Caki2 (cell line): ENCODE measurements around the gene PLSCR5. TPM values are rescaled to one million over a fixed set of nuclear protein-coding genes. Genes with fewer than 3 reads are reported as not detected.
A peak's percentile ranks its signal among the peaks of the same experiment; 100 is the strongest.

Experiments
- DNase-seq: peaks from one replicate; pipeline ENCODE4 v3.0.0-alpha.2; 2015; ENCODE audit warnings: low read depth
- in situ Hi-C: cut with HindIII; loops from 2 replicates; pipeline ENCODE4 v1.10.0; 2016; ENCODE audit warnings: low sequenced_read_pairs, low pct_unique_long_range_greater_than_20kb, mixed read lengths
- total RNA-seq: library from RNA; depleted of rRNA; stranded (reverse); fragments of >200 nt; shearing (Covaris generic); gene quantifications from 2 replicates; pipeline ENCODE4 v1.2.3, GENCODE V29; 2014; ENCODE audit warnings: low replicate concordance

Gene PLSCR5
- total RNA-seq, 1 experiment from 2014 or later: not detected

- in situ Hi-C loops: no loop called here
- DNase-seq: no peak
These were observed 11.4 kb downstream of the PLSCR5 start for GRCh38 chr3:146593776-146594175.

DNA sequence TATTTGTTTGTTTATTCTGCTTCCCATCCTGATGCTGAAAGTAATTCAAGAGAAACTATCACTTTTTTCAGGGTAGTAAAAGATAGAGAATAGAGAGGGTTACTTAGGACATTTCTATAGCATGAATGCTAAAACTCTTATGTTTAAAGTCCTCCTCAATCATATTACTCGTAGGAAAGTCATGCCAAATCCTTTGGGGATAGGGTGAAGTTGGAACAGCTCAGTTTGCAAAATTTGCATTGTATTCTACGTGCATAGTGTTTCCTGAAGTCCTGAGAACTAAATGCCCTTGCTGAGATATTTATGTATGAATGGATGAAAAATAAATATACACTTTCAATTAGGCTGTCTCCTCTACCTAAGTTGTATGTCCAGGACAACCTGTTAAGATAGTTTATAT is 14.6 kb downstream of the PLSCR5 start:
- no peak for DNase-seq
- in situ Hi-C loops: no loop called here

- in situ Hi-C loops: no loop called here
- DNase-seq: peak; percentile 16
These were observed 15.1 kb downstream of the PLSCR5 start for GRCh38 chr3:146589899-146590508.

- no peak for DNase-seq
- in situ Hi-C loops: no loop called here
These were observed 20.0 kb downstream of the PLSCR5 start for GRCh38 chr3:146585156-146585555.

GRCh38 chr3:146581951-146582467 is 23.1 kb downstream of the PLSCR5 start:
- DNase-seq: no peak
- in situ Hi-C loops: no loop called here

GRCh38 chr3:146581080-146581601 is 24.0 kb downstream of the PLSCR5 start:
- in situ Hi-C loops: no loop called here
- DNase-seq: no peak

DNA sequence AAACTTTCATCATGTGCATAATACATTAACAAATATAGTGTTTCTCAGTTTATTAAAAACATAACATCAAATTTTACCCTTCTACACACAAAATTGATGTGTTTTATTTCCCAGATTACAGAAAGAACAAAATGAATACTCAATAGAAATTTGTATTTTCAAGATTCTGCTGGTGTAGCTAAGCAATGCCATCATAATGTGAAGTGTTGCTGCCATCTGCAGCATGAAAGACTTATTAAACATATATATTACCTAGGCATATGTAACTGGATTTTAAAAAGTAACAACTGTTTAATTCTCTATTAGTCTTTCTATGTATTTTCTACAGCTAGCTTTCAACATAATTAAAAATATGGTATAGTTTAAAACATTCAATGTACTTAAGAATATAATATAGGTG is 27.5 kb downstream of the PLSCR5 start:
- in situ Hi-C loops: no loop called here
- DNase-seq: peak; percentile 9

GRCh38 chr3:146575636-146576035 is 29.5 kb downstream of the PLSCR5 start:
- in situ Hi-C loops: no loop called here
- no peak for DNase-seq

- in situ Hi-C loops: no loop called here
- DNase-seq: no peak
These were observed 31.0 kb downstream of the PLSCR5 start for GRCh38 chr3:146574173-146574572.

- in situ Hi-C loops: no loop called here
- no peak for DNase-seq
These were observed 35.8 kb downstream of the PLSCR5 start for GRCh38 chr3:146569314-146569713.

DNA sequence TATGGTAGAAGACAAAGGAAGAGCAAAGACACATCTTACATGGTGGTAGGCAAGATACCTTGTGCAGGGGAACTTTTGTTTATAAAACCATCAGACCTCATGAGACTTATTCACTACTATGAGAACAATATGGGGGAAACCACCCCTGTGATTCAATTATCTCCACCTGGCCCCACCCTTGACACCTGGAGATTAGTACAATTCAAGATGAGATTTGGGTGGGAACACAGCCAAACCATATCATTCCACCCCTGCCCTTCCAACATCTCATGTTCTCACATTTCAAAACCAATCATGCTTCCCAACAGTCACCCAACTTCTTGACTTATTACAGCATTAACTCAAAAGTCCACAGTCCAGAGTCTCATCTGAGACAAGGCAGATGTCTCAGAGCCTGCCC is 39.0 kb downstream of the PLSCR5 start:
- in situ Hi-C loops: no loop called here
- no peak for DNase-seq

GRCh38 chr3:146561879-146562278 is 43.3 kb downstream of the PLSCR5 start:
- in situ Hi-C loops: no loop called here
- DNase-seq: no peak

GRCh38 chr3:146561463-146561862 is 43.7 kb downstream of the PLSCR5 start:
- DNase-seq: no peak
- in situ Hi-C loops: no loop called here

- in situ Hi-C loops: no loop called here
- no peak for DNase-seq
These were observed 44.5 kb downstream of the PLSCR5 start for GRCh38 chr3:146560678-146561077.

DNA sequence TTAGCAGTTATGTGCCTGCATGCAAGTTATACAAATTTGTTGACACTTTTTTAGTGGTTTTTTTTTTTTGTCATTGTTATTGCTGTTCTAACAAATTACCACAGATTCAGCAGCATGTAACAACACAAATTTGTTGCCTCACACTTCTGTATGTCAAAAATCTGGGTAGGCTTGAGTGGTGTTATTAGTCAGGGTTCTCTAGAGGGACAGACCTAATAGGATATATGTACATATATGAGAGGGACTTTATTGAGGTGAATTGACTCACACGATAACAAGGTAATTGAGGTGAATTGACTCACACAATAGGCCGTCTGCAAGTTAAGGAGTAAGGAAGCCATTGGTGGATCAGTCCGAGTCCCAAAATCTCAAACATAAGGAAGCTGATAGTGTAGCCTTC is 45.8 kb downstream of the PLSCR5 start:
- no peak for DNase-seq
- in situ Hi-C loops: no loop called here

GRCh38 chr3:146558781-146559180 is 46.4 kb downstream of the PLSCR5 start:
- DNase-seq: no peak
- in situ Hi-C loops: no loop called here

- DNase-seq: no peak
- in situ Hi-C loops: no loop called here
These were observed 47.4 kb downstream of the PLSCR5 start for GRCh38 chr3:146557745-146558144.

DNA sequence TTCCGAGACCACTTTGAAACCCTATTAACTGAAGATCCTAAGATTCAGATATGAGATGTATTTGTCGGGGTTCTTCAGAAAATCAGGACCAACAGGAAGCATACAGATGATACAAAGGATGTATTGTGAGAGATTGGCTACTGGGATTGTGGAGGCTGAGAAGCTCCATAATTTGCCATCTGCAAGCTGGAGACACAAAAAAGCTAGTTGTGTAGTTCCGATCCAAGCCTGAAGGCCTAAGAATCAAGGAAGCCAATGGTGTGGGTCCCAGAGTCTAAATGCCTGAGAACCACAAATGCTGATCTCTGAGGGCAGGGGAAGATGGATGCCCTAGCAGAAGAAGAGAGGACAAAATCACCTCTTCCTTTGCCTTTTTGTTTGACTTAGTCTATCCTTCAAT is 49.8 kb downstream of the PLSCR5 start:
- DNase-seq: no peak
- in situ Hi-C loops: no loop called here

DNA sequence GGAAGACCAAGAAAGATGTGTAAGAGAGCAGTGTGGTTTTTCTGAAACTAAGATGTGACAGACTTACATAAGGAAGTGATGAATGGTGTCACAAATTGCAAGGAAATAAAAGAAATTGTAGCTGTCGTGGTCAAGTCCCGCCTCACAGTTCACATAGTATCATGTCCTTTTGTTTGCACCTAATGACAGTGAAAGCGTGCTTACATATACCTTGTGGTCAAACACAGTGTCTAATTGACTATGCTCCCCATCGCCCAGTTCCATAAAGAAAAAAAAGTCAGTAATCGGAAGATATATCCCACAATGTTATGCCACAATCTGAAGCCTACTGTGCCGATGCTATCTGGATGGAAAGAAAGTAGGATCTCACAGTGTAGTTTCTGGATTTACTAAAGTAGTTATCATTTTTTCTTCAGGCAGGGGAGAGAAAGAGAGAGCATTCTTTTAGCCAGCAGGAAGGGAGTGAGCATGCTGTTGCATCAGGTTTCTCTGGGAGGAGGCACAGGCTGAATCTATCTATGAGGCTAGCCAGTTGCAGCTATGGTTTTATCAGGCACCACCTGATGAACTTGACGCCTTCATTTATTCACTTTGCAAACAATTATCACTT is 50.9 kb downstream of the PLSCR5 start:
- DNase-seq: no peak
- in situ Hi-C loops: no loop called here
